Smooth muscle cell of the brain vasculature (primary cell): ENCODE results near the gene R3HDML.

Experiments
- DNase-seq: peaks from one replicate; pipeline ENCODE4 v3.0.0-alpha.2; 2012; ENCODE audit warnings: low read depth, low spot score

R3HDML gene

DNA sequence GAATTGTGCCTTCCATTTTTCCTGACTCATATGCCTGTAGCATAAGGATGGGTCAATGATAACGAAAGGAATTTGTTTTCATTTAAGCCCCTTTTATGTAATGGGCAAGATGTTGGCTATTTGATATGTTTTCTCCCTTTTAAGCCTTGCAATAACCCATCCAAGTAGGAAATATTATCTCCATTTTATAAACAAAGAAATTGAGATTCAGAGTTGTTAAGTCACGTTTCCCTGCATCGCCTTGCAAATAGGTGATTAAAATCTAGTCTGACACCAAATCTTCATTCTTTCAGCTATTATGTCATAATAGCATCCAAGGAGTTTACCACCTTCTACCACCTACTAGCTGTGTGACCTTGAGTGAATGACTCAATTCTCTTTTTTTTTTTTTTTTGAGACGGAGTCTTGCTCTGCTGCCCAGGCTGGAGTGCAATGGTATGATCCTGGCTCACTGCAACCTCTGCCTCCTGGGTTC, 25.7 kb downstream of the R3HDML start:
- DNase-seq, result no peak

DNA sequence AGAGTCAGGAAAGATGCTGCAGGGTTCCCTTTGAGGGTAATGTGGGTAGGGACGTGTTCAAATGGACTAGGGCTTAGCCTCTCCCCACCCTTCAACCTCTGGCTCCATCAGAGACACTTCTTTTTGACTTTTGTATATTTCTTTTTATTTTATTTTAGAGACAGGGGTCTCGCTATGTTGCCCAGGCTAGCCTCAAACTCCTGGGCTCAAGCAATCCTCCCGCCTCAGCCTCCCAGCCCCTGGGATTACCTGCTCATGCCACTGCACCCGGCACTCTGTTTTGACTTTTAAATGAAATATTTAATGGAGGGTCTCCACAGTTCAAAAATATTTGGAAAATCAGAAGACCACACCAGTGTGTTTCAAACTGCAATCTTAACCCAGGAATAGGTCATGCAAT, 27.2 kb downstream of the R3HDML start:
- DNase-seq, result no peak

DNA sequence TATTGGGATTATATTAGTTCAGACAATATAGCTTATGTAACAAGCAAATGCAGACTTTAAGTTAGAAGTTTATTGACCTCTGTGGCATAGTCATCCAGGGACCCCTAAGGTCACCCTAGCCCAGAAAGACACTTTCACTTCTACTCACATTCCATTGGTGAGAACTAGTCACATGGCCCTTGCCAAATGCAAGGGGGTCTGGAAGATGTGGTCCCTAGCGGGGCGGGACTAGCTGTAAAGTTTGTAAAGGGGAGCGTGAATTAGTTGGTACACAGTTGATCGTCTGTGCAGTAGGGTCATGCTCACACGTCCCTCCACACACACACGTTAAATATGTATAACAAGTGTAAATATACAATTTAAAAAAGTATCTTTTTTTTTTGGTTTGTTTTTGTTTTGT, 27.9 kb downstream of the R3HDML start:
- DNase-seq, result no peak

DNA sequence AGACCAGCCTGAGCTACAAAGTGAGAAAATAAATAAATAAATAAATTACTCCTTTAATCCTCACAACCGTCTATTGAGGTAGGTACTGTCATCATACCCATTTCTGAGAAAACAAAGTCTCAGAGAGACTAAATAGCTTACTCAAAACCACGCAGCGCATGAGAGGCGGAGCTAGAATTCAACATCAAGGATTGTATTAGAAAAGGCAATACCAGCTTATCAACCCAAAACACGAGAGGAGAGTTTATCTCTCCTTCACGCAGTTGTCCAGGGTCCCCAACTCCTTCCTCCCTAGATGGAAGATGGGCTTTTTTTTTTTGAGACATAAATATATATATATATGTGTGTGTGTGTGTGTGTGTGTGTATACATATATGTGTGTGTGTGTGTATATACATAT, 30.9 kb downstream of the R3HDML start:
- no peak for DNase-seq

DNA sequence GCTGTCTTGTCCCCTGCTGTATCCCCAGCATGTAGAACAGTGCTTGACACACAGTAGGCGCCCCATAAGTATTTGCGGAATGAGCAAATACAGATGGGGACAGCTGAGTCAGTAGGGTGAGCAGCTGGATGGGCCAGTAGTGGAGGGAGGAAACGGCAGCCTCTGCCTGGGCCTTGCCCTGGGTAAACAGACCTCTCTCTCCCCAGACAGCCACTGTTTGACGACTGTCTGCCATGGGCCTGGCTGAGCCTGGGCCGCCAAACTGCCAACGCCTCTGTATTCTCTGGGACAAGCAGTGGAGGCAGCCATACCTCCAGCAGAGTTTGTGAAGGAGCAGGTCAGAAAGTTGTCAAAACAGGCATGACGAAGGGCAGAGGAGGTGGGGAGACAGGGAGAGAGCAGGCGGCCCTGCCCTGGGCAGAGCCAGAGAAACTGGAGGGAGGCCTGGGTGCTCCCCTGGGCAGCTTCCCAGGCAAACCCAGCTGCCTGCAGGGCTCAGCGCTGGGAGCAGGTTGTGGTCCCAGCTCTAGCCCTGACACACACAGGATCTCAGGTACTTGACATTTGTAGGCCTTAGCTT, 33.9 kb downstream of the R3HDML start:
- DNase-seq, result peak; percentile 10

GRCh38 chr20:44382641-44383040, 45.8 kb downstream of the R3HDML start:
- no peak for DNase-seq

DNA sequence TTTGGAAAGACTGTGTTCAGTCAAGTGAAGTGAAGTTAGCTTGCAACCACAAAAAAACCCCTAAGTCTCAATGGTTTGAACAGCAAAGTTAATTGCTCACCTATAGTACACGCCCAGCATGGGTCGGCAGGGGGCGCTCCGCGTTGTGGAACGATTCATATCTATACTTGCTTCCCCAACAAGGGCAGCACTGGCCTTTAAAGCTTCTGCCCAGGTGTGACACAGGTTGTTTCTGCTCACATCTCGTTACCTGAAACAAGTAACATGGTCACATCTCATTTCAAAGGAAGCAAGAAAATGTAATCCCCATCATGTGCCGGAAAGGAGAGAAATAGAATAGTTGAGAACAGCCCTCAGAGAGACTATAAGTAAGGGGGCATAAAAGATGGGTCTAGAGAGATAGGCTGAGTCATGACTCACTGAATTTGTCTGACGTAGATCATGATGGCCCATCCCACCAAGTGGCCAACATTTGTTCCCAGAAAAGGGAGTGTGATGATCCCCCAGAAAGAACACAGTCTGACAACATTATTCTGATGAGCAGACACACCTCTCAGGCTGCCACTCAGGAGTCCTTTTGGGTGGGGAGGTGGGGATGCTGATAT, 47.7 kb downstream of the R3HDML start:
- DNase-seq, result peak; percentile 44

DNA sequence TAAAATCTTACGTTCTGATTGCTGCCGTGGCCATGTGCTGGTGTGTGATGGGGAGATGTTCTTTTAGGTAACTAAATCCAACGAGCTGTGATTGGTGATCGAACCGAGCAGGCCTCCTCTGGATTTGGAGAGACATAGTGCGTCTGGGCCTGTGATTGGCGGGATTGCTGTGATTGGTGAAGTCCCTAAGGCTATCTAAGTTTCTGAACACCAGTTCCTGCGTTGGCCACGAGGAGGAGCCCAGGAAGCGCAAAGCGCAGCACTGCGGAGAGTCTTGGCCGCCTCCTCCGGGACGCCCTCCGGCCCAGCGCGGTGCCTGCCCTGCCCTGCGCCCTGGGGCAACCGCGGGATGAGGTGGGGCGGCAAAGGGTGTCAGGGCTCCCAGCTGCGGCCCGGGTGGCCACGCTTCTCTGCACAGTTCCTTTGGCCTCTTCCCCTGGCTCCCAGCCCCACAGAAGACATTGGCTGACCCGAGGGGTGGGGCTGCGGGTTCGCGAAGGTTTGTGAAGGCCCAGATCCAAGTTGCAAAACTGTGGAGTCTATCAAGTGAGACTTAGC, 51.7 kb downstream of the R3HDML start:
- DNase-seq, result peak; percentile 18

DNA sequence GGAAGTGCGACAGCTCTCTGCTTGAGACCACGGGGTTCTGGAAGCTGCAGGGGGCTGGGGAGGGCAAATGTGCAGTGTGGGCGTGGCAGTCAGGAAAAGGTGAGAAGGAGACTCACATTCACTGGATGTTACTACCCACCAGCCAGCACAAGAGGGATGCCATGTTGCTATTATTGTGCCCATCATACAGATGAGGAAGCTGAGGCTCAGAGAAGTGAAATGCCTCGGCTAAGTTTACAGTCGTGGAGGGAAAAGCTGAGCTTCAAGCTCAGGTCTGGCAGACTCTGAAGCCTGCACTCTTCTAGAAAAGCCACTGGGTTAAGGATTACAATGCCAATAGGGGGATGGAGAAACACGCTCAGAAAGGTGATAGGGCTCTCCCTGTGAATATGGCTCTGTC, 53.0 kb downstream of the R3HDML start:
- no peak for DNase-seq

- no peak for DNase-seq
Measured at GRCh38 chr20:44390280-44390679, 53.4 kb downstream of the R3HDML start.

- DNase-seq, result no peak
Measured at GRCh38 chr20:44392088-44392775, 55.4 kb downstream of the R3HDML start.

DNA sequence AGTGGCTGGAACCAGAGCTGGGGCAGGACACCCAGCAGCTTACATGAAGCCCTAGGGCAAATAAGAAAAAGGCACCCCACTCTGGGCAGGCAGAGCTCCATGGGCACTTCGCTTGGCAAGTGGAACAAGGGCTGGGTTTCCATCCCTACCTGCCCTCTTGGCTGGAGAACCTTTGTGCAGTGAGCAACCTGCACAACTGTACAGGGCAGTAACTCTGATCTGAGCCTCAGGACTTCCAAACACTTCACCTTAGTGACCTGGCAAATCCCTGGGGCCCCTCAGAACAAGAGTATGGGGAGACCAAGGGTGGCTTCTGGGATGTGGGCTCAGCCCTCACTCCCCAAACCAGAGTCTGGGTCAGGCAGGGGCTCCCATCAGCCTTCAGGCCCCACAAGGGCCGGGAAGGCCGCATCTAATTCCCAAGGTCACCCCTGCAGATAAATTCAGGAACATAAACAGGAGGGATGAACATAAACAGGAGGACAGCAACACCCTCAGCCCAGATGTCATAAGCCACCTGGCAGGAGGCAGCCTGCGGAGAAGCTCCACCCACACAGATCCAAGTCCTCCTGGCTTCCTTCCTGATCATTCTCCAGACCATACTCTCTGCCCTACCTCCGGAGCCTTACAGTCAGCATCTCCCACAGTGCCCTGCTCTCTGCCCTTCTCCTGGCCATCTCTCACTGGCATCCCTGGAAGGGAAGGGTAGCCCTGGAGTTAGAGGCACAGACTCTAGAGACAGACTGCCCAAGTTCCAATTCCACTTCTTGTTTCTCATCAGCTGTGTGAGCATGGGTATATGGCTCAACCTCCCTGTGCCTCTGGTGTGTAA, 56.1 kb downstream of the R3HDML start:
- DNase-seq, result no peak

- no peak for DNase-seq
Measured at GRCh38 chr20:44393608-44394451, 57.0 kb downstream of the R3HDML start.

DNA sequence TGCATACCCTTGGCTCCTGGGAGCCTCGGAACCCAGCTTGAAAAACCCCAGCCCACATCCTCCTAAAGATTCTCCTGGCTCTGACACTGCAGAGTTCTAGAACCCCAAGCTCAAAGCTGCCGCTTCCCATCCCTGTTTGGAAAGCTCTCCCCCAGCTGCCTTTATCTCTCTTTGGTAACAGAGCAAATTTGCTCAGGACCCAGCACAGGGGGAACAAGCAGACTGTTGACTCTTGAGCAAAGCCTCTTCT, 57.5 kb downstream of the R3HDML start:
- no peak for DNase-seq

GRCh38 chr20:44394702-44395460, 58.0 kb downstream of the R3HDML start:
- no peak for DNase-seq

DNA sequence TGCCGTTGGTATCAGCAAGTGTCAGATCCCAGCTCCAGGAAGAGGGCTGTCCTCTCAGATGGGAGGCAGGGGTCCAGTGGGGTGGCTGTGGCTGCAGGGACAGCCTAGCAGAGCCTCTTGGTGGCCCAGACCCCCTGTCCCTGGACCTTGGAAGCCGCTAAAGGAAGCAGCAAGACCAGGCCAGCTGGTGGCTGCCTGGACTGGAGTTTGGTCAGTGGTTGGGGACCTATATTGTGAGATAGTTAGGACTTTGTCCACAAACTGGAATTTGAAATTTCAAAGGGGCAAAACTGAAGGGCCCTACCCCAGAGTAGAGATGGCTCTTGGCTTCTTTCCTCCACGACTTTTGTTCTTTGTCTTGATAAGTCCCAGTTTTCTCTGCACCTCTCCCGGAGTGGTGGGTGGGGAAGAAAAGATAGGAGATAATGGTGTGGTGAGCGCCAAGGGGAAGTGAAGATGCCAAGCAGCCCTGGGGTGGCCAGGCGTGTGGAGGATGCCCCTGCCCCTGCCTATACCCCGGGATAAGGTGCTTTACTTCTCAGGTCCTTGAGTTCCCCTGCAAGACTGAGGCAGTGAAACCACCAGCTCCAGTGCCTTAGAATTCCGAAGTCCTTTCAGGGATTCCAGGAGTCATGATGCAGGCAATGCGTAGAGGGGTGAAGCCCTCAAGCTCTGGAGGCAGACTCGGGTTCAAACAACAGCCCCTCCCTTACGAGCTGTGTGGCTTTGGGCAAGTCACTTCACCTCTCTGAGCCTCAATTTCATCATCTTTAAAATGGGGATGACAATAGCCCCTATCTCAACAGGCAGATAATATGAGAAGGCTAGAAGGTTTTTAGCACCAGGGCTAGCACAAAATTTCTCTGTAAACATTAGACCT, 58.9 kb downstream of the R3HDML start:
- no peak for DNase-seq

DNA sequence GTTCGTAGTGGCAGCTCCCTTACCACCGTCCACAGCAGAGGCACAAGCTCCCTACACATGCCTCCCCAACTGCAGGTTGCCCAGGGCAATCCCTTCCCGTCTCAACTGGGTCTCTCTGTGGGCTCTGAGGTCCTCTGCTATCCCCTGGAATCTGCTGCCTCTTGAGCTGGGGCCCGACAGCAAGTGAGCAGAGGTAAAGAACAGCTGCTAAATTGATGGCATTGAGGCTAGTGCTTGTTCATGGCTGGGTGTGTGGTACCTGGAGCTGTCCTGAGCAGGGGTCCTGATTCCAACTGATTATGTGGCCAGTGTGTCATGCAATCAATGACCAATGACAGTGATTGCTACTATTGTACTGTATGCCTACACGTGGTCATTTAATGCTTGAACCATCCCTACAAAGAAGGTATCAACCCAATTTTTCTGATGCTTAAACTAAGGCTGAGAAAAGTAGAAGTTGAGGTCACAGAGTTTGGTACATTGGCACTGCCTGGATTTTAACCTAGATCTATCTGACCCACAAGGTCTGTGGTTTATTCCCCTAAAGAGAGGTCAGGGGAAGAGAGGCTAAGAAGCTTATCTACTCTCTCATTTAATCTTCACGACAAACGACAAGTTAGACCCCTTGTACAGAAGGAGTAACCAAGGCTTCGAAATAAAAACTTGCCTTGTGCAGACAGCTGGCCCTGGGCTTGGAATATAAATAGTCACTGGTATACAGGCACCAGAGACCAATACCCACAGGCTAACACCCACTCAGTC, 59.7 kb downstream of the R3HDML start:
- DNase-seq, result no peak

DNA sequence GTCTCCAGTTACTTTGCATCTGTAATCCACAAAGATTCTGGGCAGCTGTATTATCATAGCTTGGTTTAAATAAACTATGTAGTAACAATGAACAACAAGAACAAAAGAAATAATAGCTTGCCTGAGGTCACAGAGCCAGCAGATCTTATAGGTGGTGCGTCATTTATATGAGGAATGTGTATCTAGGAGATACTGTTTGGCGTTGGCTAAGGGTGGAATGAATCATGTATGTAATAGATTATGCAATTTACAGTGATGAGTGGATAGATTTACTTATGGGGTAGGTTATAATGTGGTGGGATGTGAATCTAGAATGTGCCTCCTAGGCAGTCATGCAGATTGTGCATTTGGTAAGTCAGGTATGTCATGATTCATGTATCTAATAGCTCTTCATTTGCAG, 61.5 kb downstream of the R3HDML start:
- DNase-seq, result no peak

GRCh38 chr20:44399446-44399845, 62.6 kb downstream of the R3HDML start:
- no peak for DNase-seq
